Liver (tissue), 3 donors: Measurements from ENCODE around the gene SIGLEC1.

Experiments
- CTCF ChIP-seq: fragments of 150-350 bp; IDR thresholded peaks from 2 replicates; pipeline ENCODE4 v1.5.1; 2017; ENCODE audit warnings: improper control_type of control experiment, low read depth, low read length; ENCODE audit not compliant: missing input control
- GABPA ChIP-seq, 2 donors: IDR thresholded peaks in 1 of 2; conservative IDR thresholded peaks in 1 of 2; 2 replicates each; pipeline ENCODE4 v1.6.1; 2016; ENCODE audit warnings: antibody characterized with exemption in 2 of 2, mild to moderate bottlenecking in 1 of 2, moderate library complexity in 1 of 2
- TAF1 ChIP-seq: conservative IDR thresholded peaks from 2 replicates; pipeline ENCODE4 v1.6.1; 2016; ENCODE audit warnings: antibody characterized with exemption, mild to moderate bottlenecking
- ZBTB33 ChIP-seq: IDR thresholded peaks from 2 replicates; pipeline ENCODE4 v1.6.1; 2016; ENCODE audit warnings: antibody characterized with exemption
- donor health status: healthy.
- donor health status: healthy.

GRCh38 chr20:3721912-3722311, 9.5 kb upstream of the SIGLEC1 start:
- TF ChIP-seq CTCF (no peak), ZBTB33 (no peak), TAF1 (no peak), GABPA (IDR thresholded peaks at IDR 0.05 in 1 of 2, conservative IDR thresholded peaks at IDR 0.05 in 1 of 2) (no peak)
